GM10266 (cell line): ENCODE measurements around the gene GABRG2.

Experiments used
- DNase-seq: peaks from one replicate; pipeline ENCODE4 v3.0.0; 2012; ENCODE audit errors: extremely low spot score
- CTCF ChIP-seq: IDR thresholded peaks from 2 replicates; pipeline ENCODE4 v1.5.1; 2012; ENCODE audit warnings: mild to moderate bottlenecking, low read depth; ENCODE audit not compliant: control insufficient read depth, insufficient read depth; ENCODE audit errors: missing control alignments

The GABRG2 gene

GRCh38 chr5:162174358-162174974, 106.9 kb downstream of the GABRG2 start:
- no peak for DNase-seq

GRCh38 chr5:162187371-162187770, 119.8 kb downstream of the GABRG2 start:
- DNase-seq, result no peak
- TF ChIP-seq CTCF, result no peak

More at GRCh38 chr5:162174358-162174974, 106.9 kb downstream of the GABRG2 start:
- TF ChIP-seq CTCF, result no peak

- no peak for TF ChIP-seq CTCF
- no peak for DNase-seq
These were observed 122.1 kb downstream of the GABRG2 start for GRCh38 chr5:162189719-162190118.

- no peak for TF ChIP-seq CTCF
- DNase-seq, result no peak
These were observed 125.4 kb downstream of the GABRG2 start for GRCh38 chr5:162193012-162193411.

- no peak for DNase-seq
These were observed 128.8 kb downstream of the GABRG2 start for GRCh38 chr5:162196351-162196750.

GRCh38 chr5:162202285-162202880, 134.8 kb downstream of the GABRG2 start:
- TF ChIP-seq CTCF, result no peak
- no peak for DNase-seq

More at GRCh38 chr5:162196351-162196750, 128.8 kb downstream of the GABRG2 start:
- TF ChIP-seq CTCF, result no peak
